GM23338 (cell line): ENCODE data around the gene CNTN1. TPM values are rescaled to one million over a fixed set of nuclear protein-coding genes. Genes with fewer than 3 reads are reported as not detected.

Source experiments
- ATAC-seq: fragments of 200-7000 bp; cut with Tn5 transposase; 3 replicates; pipeline ENCODE4 v1.9.1; 2020
- DNase-seq: peaks from one replicate; pipeline ENCODE4 v3.0.0-alpha.2; 2015; ENCODE audit warnings: low spot score
- H2AFZ ChIP-seq: fragments of 200-600 bp; sonication (generic); 2 replicates; pipeline ENCODE4 v1.8.0; 2016; ENCODE audit warnings: antibody characterized with exemption, mild to moderate bottlenecking, moderate library complexity
- H3F3A ChIP-seq: fragments of 200-600 bp; sonication (generic); replicated peaks from 2 replicates; pipeline ENCODE4 v1.8.0; 2017; ENCODE audit warnings: antibody characterized with exemption, mixed run types, low read depth
- H3K27ac ChIP-seq: fragments of 200-600 bp; sonication (generic); 2 replicates; pipeline ENCODE4 v1.6.1; 2016; ENCODE audit warnings: low read depth
- H3K27me3 ChIP-seq: fragments of 200-600 bp; sonication (generic); 2 replicates; pipeline ENCODE4 v1.8.0; 2016; ENCODE audit warnings: mild to moderate bottlenecking, mixed run types, moderate library complexity; ENCODE audit not compliant: insufficient read depth
- H3K36me3 ChIP-seq: fragments of 200-600 bp; sonication (generic); 2 replicates; pipeline ENCODE4 v1.8.0; 2016; ENCODE audit warnings: mild to moderate bottlenecking; ENCODE audit not compliant: insufficient read depth
- H3K4me1 ChIP-seq: fragments of 200-600 bp; sonication (generic); 2 replicates; pipeline ENCODE4 v1.8.0; 2016; ENCODE audit warnings: mild to moderate bottlenecking, moderate library complexity; ENCODE audit not compliant: insufficient read depth
- H3K4me2 ChIP-seq: fragments of 200-600 bp; sonication (generic); 2 replicates; pipeline ENCODE4 v1.7.1; 2017; ENCODE audit warnings: mixed run types
- H3K4me3 ChIP-seq: fragments of 200-600 bp; sonication (generic); 2 replicates; pipeline ENCODE4 v1.6.1; 2016; ENCODE audit warnings: mixed run types
- H3K79me2 ChIP-seq: fragments of 200-600 bp; sonication (generic); replicated peaks from 2 replicates; pipeline ENCODE4 v1.8.0; 2017; ENCODE audit warnings: mild to moderate bottlenecking; ENCODE audit not compliant: insufficient read depth
- H3K9me2 ChIP-seq: fragments of 200-600 bp; sonication (generic); 2 replicates; pipeline ENCODE4 v1.8.0; 2017; ENCODE audit not compliant: insufficient read depth
- H4K20me1 ChIP-seq: fragments of 200-600 bp; sonication (generic); replicated peaks from 2 replicates; pipeline ENCODE4 v1.8.0; 2017; ENCODE audit warnings: mild to moderate bottlenecking; ENCODE audit not compliant: insufficient read depth
- H3K27ac Mint-ChIP-seq: 2 replicates; pipeline ENCODE4 v1.8.0; 2020; ENCODE audit warnings: inconsistent platforms, mild to moderate bottlenecking, moderate library complexity, mixed read lengths
- H3K27me3 Mint-ChIP-seq: 3 replicates; pipeline ENCODE4 v1.8.0; 2022; ENCODE audit warnings: low read depth, mild to moderate bottlenecking, moderate library complexity, mixed read lengths, inconsistent platforms; ENCODE audit not compliant: insufficient read depth, poor library complexity
- H3K36me3 Mint-ChIP-seq: 3 replicates; pipeline ENCODE4 v1.8.0; 2021; ENCODE audit warnings: low read depth, mild to moderate bottlenecking, inconsistent platforms, moderate library complexity, mixed read lengths
- H3K4me1 Mint-ChIP-seq: 3 replicates; pipeline ENCODE4 v1.8.0; 2020; ENCODE audit warnings: mild to moderate bottlenecking, inconsistent platforms, mixed read lengths
- H3K4me3 Mint-ChIP-seq: 3 replicates; pipeline ENCODE4 v1.8.0; 2021; ENCODE audit warnings: moderate library complexity, mild to moderate bottlenecking, inconsistent platforms, mixed read lengths
- H3K9me3 Mint-ChIP-seq: 3 replicates; pipeline ENCODE4 v1.8.0; 2020; ENCODE audit warnings: moderate library complexity, mild to moderate bottlenecking, inconsistent platforms, mixed read lengths
- CREB1 ChIP-seq: fragments of 250-450 bp; sonication (Bioruptor Pico); IDR thresholded peaks from 2 replicates; pipeline ENCODE4 v1.5.0; 2020; ENCODE audit warnings: low read depth, mild to moderate bottlenecking, moderate library complexity
- ETS1 ChIP-seq: IDR thresholded peaks from 2 replicates; pipeline ENCODE4 v1.6.1; 2016; ENCODE audit warnings: antibody characterized with exemption
- EZH2 ChIP-seq: fragments of 200-600 bp; sonication (generic); IDR thresholded peaks from one replicate; pipeline ENCODE4 v1.8.0; 2017; ENCODE audit warnings: antibody characterized with exemption, mild to moderate bottlenecking, low read depth; ENCODE audit not compliant: unreplicated experiment
- EZH2phosphoT487 ChIP-seq: fragments of 200-600 bp; sonication (generic); IDR thresholded peaks from one replicate; pipeline ENCODE4 v1.8.1; 2018; ENCODE audit warnings: antibody characterized with exemption; ENCODE audit not compliant: unreplicated experiment
- JUNB ChIP-seq: IDR thresholded peaks from one replicate; pipeline ENCODE4 v1.6.1; 2016; ENCODE audit warnings: antibody characterized with exemption; ENCODE audit not compliant: unreplicated experiment
- NANOG ChIP-seq: IDR thresholded peaks from 2 replicates; pipeline ENCODE4 v1.6.1; 2016; ENCODE audit warnings: antibody characterized with exemption, borderline replicate concordance
- POLR2AphosphoS5 ChIP-seq: IDR thresholded peaks from 2 replicates; pipeline ENCODE4 v1.6.1; 2016; ENCODE audit warnings: antibody characterized with exemption, low read depth
- ZNF114 ChIP-seq: fragments of 250-450 bp; sonication (Bioruptor Pico); IDR thresholded peaks from 2 replicates; pipeline ENCODE4 v1.5.0; 2020; ENCODE audit warnings: mild to moderate bottlenecking, moderate library complexity
- ZNF331 ChIP-seq: fragments of 250-450 bp; sonication (Bioruptor Pico); IDR thresholded peaks from 2 replicates; pipeline ENCODE4 v1.5.0; 2020; ENCODE audit warnings: low read depth, mild to moderate bottlenecking, moderate library complexity
- ZNF462 ChIP-seq: fragments of 250-450 bp; sonication (Bioruptor Pico); IDR thresholded peaks from 2 replicates; pipeline ENCODE4 v1.5.0; 2020; ENCODE audit warnings: mild to moderate bottlenecking, moderate library complexity
- polyA plus RNA-seq: library from polyadenylated mRNA; unstranded; fragments of >200 nt; fragmentation: Nextera tagmentation; extraction: Ambion mirVana; gene quantifications from 2 replicates; pipeline ENCODE4 v1.2.1, GENCODE V29; 2016
- total RNA-seq: library from RNA; depleted of rRNA; stranded (reverse); fragments of >200 nt; shearing (Covaris generic); gene quantifications from 2 replicates; pipeline ENCODE4 v1.2.3, GENCODE V29; 2014
- TF ChIP-seq, protein P1 (sequence below): IDR thresholded peaks from one replicate; pipeline ENCODE4 v1.6.1; 2018; ENCODE audit warnings: antibody characterized with exemption; ENCODE audit not compliant: unreplicated experiment
- TF ChIP-seq, protein P2 (sequence below), 2 experiments: fragments of 200-600 bp in 1 of 2; sonication (generic) in 1 of 2; conservative IDR thresholded peaks; 2 replicates each; pipeline versions ENCODE4 v1.5.1 to v1.6.1; 2016 to 2017; ENCODE audit warnings: antibody characterized with exemption in 2 of 2, low read depth in 2 of 2, mild to moderate bottlenecking in 2 of 2, moderate library complexity in 1 of 2

CNTN1 gene
- total and polyA plus RNA-seq, 2 experiments from 2014 or later = 5.0 to 27.0 TPM

DNA sequence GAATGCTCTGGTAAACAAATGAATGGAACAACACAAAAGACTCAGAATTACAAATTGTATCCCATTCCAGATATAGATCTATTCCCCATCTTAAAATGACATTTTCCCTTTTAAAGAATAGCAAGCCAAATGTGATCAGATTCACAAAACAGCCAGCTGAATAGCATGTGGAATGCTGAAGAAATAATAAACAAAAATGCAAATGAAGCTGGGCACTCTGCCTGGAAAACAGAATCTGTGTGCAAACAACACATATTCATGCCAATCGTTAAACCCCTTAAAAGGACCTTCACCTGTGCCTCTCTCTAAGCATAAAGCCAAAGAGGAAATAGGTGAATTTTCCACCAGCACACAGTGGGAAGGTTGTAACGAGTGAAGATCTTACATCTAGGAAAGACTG, 428.0 kb downstream of the CNTN1 start:
- Mint-ChIP-seq H3K36me3 (no peaks in the 10 kb centered on the region), H3K27me3 (no peaks in the 10 kb centered on the region), H3K27ac (no peak overlapping the region), H3K9me3 (no peaks in the 10 kb centered on the region; the same call in 1 of the 3 replicates), H3K4me1 (no peaks in the 10 kb centered on the region), H3K4me3 (no peak overlapping the region)
- Histone ChIP-seq H3K79me2 (no peaks in the 10 kb centered on the region), H2AFZ (no peak overlapping the region), H3K9me2 (no peaks in the 10 kb centered on the region; the same call in 1 of the 2 replicates), H3K4me1 (no peaks in the 10 kb centered on the region), H3K36me3 (no peaks in the 10 kb centered on the region), H4K20me1 (no peaks in the 10 kb centered on the region), H3K4me2 (no peak overlapping the region), H3K27ac (no peak overlapping the region), H3F3A (no peaks in the 10 kb centered on the region), H3K27me3 (no peaks in the 10 kb centered on the region), H3K4me3 (no peak overlapping the region)
- TF ChIP-seq POLR2AphosphoS5 = no peak
- TF ChIP-seq ZNF331 (CRISPR knock-in tag) = no peak
- no peak for TF ChIP-seq ZNF114 (CRISPR knock-in tag)
- TF ChIP-seq, protein P1, sequence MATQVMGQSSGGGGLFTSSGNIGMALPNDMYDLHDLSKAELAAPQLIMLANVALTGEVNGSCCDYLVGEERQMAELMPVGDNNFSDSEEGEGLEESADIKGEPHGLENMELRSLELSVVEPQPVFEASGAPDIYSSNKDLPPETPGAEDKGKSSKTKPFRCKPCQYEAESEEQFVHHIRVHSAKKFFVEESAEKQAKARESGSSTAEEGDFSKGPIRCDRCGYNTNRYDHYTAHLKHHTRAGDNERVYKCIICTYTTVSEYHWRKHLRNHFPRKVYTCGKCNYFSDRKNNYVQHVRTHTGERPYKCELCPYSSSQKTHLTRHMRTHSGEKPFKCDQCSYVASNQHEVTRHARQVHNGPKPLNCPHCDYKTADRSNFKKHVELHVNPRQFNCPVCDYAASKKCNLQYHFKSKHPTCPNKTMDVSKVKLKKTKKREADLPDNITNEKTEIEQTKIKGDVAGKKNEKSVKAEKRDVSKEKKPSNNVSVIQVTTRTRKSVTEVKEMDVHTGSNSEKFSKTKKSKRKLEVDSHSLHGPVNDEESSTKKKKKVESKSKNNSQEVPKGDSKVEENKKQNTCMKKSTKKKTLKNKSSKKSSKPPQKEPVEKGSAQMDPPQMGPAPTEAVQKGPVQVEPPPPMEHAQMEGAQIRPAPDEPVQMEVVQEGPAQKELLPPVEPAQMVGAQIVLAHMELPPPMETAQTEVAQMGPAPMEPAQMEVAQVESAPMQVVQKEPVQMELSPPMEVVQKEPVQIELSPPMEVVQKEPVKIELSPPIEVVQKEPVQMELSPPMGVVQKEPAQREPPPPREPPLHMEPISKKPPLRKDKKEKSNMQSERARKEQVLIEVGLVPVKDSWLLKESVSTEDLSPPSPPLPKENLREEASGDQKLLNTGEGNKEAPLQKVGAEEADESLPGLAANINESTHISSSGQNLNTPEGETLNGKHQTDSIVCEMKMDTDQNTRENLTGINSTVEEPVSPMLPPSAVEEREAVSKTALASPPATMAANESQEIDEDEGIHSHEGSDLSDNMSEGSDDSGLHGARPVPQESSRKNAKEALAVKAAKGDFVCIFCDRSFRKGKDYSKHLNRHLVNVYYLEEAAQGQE = no peak
- TF ChIP-seq JUNB = no peak
- no peak for TF ChIP-seq NANOG
- TF ChIP-seq, protein P2, sequence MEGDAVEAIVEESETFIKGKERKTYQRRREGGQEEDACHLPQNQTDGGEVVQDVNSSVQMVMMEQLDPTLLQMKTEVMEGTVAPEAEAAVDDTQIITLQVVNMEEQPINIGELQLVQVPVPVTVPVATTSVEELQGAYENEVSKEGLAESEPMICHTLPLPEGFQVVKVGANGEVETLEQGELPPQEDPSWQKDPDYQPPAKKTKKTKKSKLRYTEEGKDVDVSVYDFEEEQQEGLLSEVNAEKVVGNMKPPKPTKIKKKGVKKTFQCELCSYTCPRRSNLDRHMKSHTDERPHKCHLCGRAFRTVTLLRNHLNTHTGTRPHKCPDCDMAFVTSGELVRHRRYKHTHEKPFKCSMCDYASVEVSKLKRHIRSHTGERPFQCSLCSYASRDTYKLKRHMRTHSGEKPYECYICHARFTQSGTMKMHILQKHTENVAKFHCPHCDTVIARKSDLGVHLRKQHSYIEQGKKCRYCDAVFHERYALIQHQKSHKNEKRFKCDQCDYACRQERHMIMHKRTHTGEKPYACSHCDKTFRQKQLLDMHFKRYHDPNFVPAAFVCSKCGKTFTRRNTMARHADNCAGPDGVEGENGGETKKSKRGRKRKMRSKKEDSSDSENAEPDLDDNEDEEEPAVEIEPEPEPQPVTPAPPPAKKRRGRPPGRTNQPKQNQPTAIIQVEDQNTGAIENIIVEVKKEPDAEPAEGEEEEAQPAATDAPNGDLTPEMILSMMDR (conservative IDR thresholded peaks at IDR 0.05; ENCODE audit: low read depth in 2 of 2) = no peak
- no peak for TF ChIP-seq CREB1
- no peak for TF ChIP-seq EZH2phosphoT487
- no peak for TF ChIP-seq ETS1
- no peak for TF ChIP-seq EZH2
- no peak for TF ChIP-seq ZNF462
- DNase-seq (no peak), ATAC-seq (no peak)
